DLD1 (cell line): ENCODE measurements around the gene ANKRD17.

Experiments
- in situ Hi-C: cut with HindIII; loops from 2 replicates; pipeline ENCODE4 v1.10.0; 2017; ENCODE audit warnings: low sequenced_read_pairs

The ANKRD17 gene

GRCh38 chr4:73064536-73064935 lies 194.1 kb downstream of the ANKRD17 start:
- in situ Hi-C loops = no loop called here

DNA sequence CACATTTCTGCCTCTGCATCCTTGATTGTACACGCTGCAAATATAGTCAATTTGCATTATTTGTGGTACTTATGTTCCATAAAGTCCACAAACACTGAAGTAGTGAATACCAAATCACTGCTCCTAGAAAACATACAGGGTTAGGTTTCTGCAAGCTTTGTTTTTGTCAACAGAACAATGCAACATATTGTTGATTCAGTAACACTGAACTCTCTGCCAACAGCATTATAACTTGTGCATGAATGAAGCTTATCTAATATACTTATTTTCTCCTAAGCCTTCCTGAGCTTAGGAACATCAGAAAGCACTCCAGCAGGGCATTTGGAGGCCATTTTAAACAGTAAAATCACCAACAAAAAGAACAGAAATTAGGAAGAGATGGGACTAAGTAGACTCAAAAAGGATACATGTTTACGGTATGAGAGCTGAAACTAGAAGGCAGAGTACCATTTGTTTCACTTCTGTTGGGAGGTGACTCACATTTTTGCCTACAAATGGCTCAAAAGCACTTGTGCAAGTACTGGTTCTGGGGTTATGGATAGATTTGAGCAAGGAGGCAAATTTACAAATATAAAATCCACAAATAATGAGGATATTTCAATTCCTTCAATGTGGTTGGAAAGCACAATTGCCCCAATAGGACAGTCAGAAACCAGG lies 203.2 kb downstream of the ANKRD17 start:
- in situ Hi-C loops = no loop called here

- in situ Hi-C loops = no loop called here
Measured at GRCh38 chr4:73053974-73054480, 204.6 kb downstream of the ANKRD17 start.

GRCh38 chr4:73053076-73053475 lies 205.5 kb downstream of the ANKRD17 start:
- in situ Hi-C loops = no loop called here

- in situ Hi-C loops = no loop called here
Measured at GRCh38 chr4:73051625-73052024, 207.0 kb downstream of the ANKRD17 start.

DNA sequence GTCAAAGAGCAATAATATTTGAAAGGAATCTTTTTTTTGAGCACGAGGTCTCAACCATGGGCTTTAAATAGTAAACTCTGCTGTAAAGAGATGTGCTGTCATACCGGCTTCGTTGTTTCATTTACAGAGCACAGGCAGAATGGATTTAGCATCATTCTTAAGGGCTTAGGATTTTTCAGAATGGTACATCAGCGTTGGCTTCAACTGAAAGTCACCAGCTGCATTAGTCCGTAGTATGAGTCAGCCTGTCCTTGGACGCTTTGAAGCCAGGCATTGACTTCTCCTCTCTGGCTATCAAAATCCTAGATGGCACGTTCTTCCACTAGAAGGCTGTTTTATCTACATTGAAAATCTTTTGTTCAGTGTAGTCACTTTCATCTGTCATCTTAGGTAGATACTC lies 212.7 kb downstream of the ANKRD17 start:
- in situ Hi-C loops = no loop called here

GRCh38 chr4:73037057-73037456 lies 221.5 kb downstream of the ANKRD17 start:
- in situ Hi-C loops = no loop called here

DNA sequence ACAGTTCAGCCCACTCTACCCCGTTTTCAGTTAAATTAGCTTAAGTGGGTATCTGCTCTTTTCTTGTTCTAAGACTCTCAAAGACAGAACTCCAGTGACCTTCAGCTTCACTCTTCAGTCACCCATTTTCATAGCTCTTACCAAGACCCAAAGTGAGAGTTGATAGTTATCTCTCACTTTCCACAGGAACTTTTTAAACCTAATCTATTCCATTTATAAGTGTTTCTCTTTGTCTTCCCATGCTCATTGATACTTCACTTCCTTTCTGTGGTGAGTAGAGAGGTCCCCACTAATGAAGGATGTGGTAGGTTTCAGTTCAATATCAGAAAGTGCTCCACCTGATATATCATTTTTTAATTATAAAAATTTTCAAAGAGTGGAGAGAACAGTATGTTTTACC lies 222.5 kb downstream of the ANKRD17 start:
- in situ Hi-C loops = no loop called here

GRCh38 chr4:73034896-73035295 lies 223.7 kb downstream of the ANKRD17 start:
- in situ Hi-C loops = no loop called here

GRCh38 chr4:73028621-73029020 lies 230.0 kb downstream of the ANKRD17 start:
- in situ Hi-C loops = no loop called here
